Prostate gland (tissue), 2 donors: ENCODE data around the gene ZDHHC11. TPM values are rescaled to one million over a fixed set of nuclear protein-coding genes. Genes with fewer than 3 reads are reported as not detected.
"Not testable (repeated sequence)": the region's sequence is repeated elsewhere in the genome, so short reads cannot be mapped to it uniquely, and the experiment has no call there.

Source experiments
- DNase-seq: peaks from one replicate; pipeline ENCODE4 v3.0.0-alpha.2; 2019; ENCODE audit warnings: low spot score
- H3K27ac ChIP-seq, 2 donors: fragments of 200-600 bp; sonication (generic); 2 replicates each; pipeline ENCODE4 v1.5.1; 2017 to 2019
- H3K27me3 ChIP-seq: fragments of 200-600 bp; sonication (generic); replicated peaks from 2 replicates; pipeline ENCODE4 v1.5.1; 2019; ENCODE audit not compliant: insufficient read depth
- H3K36me3 ChIP-seq, 2 donors: fragments of 200-600 bp; sonication (generic); 1 replicate in 1 of 2; 2 replicates in 1 of 2; pipeline versions ENCODE4 v1.5.1 to v1.8.1; 2017 to 2019
- H3K4me1 ChIP-seq: fragments of 200-600 bp; sonication (generic); replicated peaks from 2 replicates; pipeline ENCODE4 v1.5.1; 2019
- H3K4me3 ChIP-seq, 2 donors: fragments of 200-600 bp; sonication (generic); 2 replicates each; pipeline ENCODE4 v1.5.1; 2017 to 2019
- H3K9me3 ChIP-seq: fragments of 200-600 bp; sonication (generic); 2 replicates; pipeline ENCODE4 v1.5.1; 2017
- POLR2A ChIP-seq: fragments of 450-650 bp; IDR thresholded peaks from one replicate; pipeline ENCODE4 v1.6.1; 2016; ENCODE audit warnings: antibody characterized with exemption, mild to moderate bottlenecking
- POLR2AphosphoS5 ChIP-seq: sonication (generic); formaldehyde crosslinking; IDR thresholded peaks from one replicate; pipeline ENCODE4 v1.6.1; 2017; ENCODE audit warnings: antibody characterized with exemption
- WGBS: methylation state at CpG from one replicate; pipeline ENCODE4 v1.1.5; 2018; 5-methylcytosine and 5-hydroxymethylcytosine counted together
- intact Hi-C: fragments of 100-400 bp; cut with DNase I; formaldehyde crosslinking; loops from one replicate; pipeline ENCODE4 v1.14.2; 2022
- total RNA-seq, 2 donors: library from RNA; depleted of rRNA; stranded (reverse); fragments of >200 nt; gene quantifications; one replicate each; pipeline ENCODE4 v1.1.0, GENCODE V29; 2016
- TF ChIP-seq, protein P1 (sequence below), 4 experiments: fragments of 200-600 bp in 2 of 4; fragments of 450-650 bp in 2 of 4; sonication (generic) in 2 of 4; IDR thresholded peaks; 1 replicate in 3 of 4; 2 replicates in 1 of 4; pipeline ENCODE4 v1.5.1; 2016 to 2019; ENCODE audit warnings: antibody characterized with exemption in 4 of 4, mild to moderate bottlenecking in 2 of 4, moderate library complexity in 2 of 4

The ZDHHC11 gene
- total RNA-seq, 2 donors from 2014 or later: 1.2 to 9.8 TPM

- Histone ChIP-seq H3K9me3 (no peaks in the 10 kb centered on the region), H3K27me3 (no peaks in the 10 kb centered on the region), H3K4me3 (no peak overlapping the region), H3K36me3 (no peaks in the 10 kb centered on the region), H3K27ac (no peak overlapping the region), H3K4me1 (no peaks in the 10 kb centered on the region)
- TF ChIP-seq, protein P1, sequence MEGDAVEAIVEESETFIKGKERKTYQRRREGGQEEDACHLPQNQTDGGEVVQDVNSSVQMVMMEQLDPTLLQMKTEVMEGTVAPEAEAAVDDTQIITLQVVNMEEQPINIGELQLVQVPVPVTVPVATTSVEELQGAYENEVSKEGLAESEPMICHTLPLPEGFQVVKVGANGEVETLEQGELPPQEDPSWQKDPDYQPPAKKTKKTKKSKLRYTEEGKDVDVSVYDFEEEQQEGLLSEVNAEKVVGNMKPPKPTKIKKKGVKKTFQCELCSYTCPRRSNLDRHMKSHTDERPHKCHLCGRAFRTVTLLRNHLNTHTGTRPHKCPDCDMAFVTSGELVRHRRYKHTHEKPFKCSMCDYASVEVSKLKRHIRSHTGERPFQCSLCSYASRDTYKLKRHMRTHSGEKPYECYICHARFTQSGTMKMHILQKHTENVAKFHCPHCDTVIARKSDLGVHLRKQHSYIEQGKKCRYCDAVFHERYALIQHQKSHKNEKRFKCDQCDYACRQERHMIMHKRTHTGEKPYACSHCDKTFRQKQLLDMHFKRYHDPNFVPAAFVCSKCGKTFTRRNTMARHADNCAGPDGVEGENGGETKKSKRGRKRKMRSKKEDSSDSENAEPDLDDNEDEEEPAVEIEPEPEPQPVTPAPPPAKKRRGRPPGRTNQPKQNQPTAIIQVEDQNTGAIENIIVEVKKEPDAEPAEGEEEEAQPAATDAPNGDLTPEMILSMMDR (IDR thresholded peaks at IDR 0.05): no peak
- TF ChIP-seq POLR2A: no peak
- no peak for TF ChIP-seq POLR2AphosphoS5
- intact Hi-C loops: no loop called here
- no peak for DNase-seq
- 57% methylated on average over 11 of the region's 11 CpGs for WGBS
Observed at GRCh38 chr5:756865-757345, 93.9 kb downstream of the ZDHHC11 start.

DNA sequence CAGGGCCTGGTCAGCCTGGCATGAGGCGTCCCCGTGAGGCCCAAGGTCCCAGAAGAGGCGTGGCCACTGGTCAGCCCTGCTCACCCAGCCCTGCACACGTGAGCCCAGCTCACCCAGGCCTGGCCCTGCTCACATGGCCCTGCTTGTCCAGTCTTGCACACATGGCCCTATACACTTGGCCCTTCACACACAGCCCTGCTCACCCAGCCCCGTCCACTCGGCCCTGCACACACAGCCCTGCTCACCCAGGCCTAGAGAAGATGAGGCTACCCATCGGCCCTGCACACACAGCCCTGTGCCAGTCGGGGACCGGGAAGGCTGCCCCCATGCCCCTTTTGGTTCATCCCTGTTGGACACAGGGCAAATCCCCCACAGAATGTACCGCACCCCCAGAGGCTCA is 94.6 kb downstream of the ZDHHC11 start:
- Histone ChIP-seq H3K27ac (no peak overlapping the region), H3K4me3 (no peak overlapping the region), H3K36me3 (no peaks in the 10 kb centered on the region), H3K9me3 (no peaks in the 10 kb centered on the region), H3K27me3 (no peaks in the 10 kb centered on the region), H3K4me1 (no peaks in the 10 kb centered on the region)
- DNase-seq: no peak
- WGBS: 88% methylated on average over 9 of the region's 10 CpGs
- intact Hi-C loops: no loop called here
- TF ChIP-seq, protein P1 (IDR thresholded peaks at IDR 0.05): no peak
- TF ChIP-seq POLR2A (no peak), POLR2AphosphoS5 (no peak)

DNA sequence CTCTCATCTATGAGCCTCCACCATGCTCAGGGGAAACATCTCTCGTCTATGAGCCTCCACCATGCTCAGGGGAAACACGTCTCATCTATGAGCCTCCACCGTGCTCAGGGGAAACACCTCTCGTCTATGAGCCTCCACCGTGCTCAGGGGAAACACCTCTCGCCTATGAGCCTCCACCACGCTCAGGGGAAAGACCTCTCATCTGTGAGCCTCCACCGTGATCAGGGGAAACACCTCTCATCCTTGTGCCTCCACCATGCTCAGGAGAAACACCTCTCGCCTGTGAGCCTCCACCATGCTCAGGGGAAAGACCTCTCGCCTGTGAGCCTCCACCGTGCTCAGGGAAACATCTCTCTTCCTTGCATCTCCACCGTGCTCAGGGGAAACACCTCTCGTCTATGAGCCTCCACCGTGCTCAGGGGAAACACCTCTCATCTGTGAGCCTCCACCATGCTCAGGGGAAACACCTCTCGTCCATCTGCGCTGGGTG is 96.6 kb downstream of the ZDHHC11 start:
- H3K36me3 ChIP-seq, H3K27ac ChIP-seq, intact Hi-C loops, H3K4me3 ChIP-seq, H3K27me3 ChIP-seq, DNase-seq, H3K9me3 ChIP-seq, H3K4me1 ChIP-seq: not testable (repeated sequence)
- 54% methylated on average over 8 of the region's 16 CpGs for WGBS

- DNase-seq, H3K4me3 ChIP-seq, H3K4me1 ChIP-seq, H3K9me3 ChIP-seq, H3K27ac ChIP-seq, intact Hi-C loops, H3K36me3 ChIP-seq, H3K27me3 ChIP-seq: not testable (repeated sequence)
- WGBS: 82% methylated on average over 16 of the region's 19 CpGs
Observed at GRCh38 chr5:753567-754142, 97.1 kb downstream of the ZDHHC11 start.

DNA sequence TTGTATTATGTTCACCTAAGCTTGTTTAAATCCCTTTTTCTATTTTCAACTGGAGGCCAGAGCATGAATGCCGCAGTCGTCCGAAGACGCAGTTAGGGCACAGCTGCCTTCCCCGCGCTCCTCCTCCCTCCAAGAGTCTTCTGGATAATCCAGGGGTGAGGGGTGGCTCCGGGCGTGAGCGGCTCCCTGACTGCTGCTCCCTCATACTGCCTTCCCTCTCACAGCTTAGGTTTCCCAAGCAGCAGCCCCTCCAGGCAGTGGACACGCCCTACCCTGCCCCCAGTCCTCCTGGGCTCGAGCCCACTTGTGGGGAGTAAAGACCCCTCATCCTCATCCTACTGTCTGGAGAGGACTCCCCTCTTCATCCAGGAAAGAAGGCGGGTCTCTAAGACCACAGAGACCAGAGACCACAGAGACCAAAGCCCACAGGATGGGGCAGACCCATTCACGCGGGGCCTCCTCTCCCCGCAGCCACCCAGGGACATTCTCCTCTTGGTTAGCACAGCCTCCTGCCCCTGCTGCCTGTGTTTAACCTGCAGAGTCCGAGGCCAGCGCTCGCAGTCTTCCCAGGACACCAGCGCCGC is 98.2 kb downstream of the ZDHHC11 start:
- H3K27me3 ChIP-seq, H3K9me3 ChIP-seq, H3K4me3 ChIP-seq, H3K27ac ChIP-seq, intact Hi-C loops, H3K4me1 ChIP-seq, H3K36me3 ChIP-seq, DNase-seq: not testable (repeated sequence)
- WGBS: no CpG with 5 or more reads among the region's 20 CpGs

- H3K4me1 ChIP-seq, intact Hi-C loops: not testable (repeated sequence)
- no CpG with 5 or more reads among the region's 8 CpGs for WGBS
Observed at GRCh38 chr5:751992-752391, 98.8 kb downstream of the ZDHHC11 start.

DNA sequence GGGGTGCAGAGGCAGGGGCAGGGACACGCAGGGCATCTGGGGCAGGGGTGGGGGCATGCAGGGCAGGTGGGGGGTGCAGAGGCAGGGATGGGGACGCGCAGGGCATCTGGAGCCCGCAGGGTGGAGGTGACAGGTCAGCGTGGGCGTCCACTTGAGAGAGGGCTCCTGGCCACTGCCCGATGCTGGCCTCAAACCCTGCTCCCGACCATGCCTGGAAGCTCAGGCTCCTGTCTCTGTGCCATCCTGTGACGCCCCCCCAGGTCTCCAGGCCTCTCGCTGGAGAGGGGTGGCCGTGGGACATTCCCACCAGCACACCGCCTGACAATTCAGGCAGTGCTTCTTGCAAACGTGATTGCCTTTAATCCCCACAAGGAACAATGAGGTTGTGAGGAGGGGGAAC is 99.3 kb downstream of the ZDHHC11 start:
- TF ChIP-seq, protein P1 (IDR thresholded peaks at IDR 0.05): no peak
- TF ChIP-seq POLR2A: no peak
- no peak for TF ChIP-seq POLR2AphosphoS5
- intact Hi-C loops: no loop called here
- Histone ChIP-seq H3K27ac (no peak overlapping the region), H3K36me3 (no peaks in the 10 kb centered on the region), H3K4me3 (no peak overlapping the region), H3K4me1 (no peaks in the 10 kb centered on the region), H3K27me3 (no peaks in the 10 kb centered on the region), H3K9me3 (no peaks in the 10 kb centered on the region)
- WGBS: no CpG with 5 or more reads among the region's 13 CpGs
- DNase-seq: no peak

More at GRCh38 chr5:751992-752391, 98.8 kb downstream of the ZDHHC11 start:
- H3K27ac ChIP-seq, H3K9me3 ChIP-seq, H3K27me3 ChIP-seq, DNase-seq, H3K4me3 ChIP-seq, H3K36me3 ChIP-seq: not testable (repeated sequence)

- H3K27ac ChIP-seq, H3K4me1 ChIP-seq, DNase-seq, H3K4me3 ChIP-seq, H3K36me3 ChIP-seq, H3K9me3 ChIP-seq, intact Hi-C loops, H3K27me3 ChIP-seq: not testable (repeated sequence)
- WGBS: 83% methylated on average over 6 of the region's 19 CpGs
Observed at GRCh38 chr5:750226-750625, 100.6 kb downstream of the ZDHHC11 start.
